CD14-positive monocyte (primary cell): ENCODE data around the gene KLHL25. TPM values are rescaled to one million over a fixed set of nuclear protein-coding genes. Genes with fewer than 3 reads are reported as not detected.

Experiments
- DNase-seq, 3 donors: peaks; one replicate each; pipeline ENCODE4 v3.0.0-alpha.2; 2011 to 2022
- H2AFZ ChIP-seq: 2 replicates; pipeline ENCODE4 v1.6.0; 2012; ENCODE audit warnings: mild to moderate bottlenecking, low read depth, low read length, inconsistent platforms; ENCODE audit not compliant: insufficient read depth, poor library complexity, severe bottlenecking
- H3K27ac ChIP-seq, 2 donors: 1 replicate in 1 of 2; 2 replicates in 1 of 2; pipeline ENCODE4 v1.5.1; 2012 to 2013; ENCODE audit warnings: low read length in 2 of 2, control low read depth in 1 of 2, inconsistent platforms in 1 of 2, low read depth in 1 of 2, mild to moderate bottlenecking in 1 of 2
- H3K27me3 ChIP-seq, 2 donors: one replicate each; pipeline versions ENCODE4 v1.6.0 to v1.6.1; 2011 to 2013; ENCODE audit warnings: low read length in 2 of 2; ENCODE audit not compliant: control insufficient read depth in 2 of 2, insufficient read depth in 2 of 2
- H3K36me3 ChIP-seq, 2 donors: replicated peaks in 1 of 2; 1 replicate in 1 of 2; 2 replicates in 1 of 2; pipeline versions ENCODE4 v1.5.1 to v1.6.1; 2012 to 2013; ENCODE audit warnings: low read length in 2 of 2, control low read depth in 1 of 2, inconsistent platforms in 1 of 2, mild to moderate bottlenecking in 1 of 2; ENCODE audit not compliant: insufficient read depth in 2 of 2, control insufficient read depth in 1 of 2
- H3K4me1 ChIP-seq, 2 donors: 1 replicate in 1 of 2; 2 replicates in 1 of 2; pipeline versions ENCODE4 v1.5.1 to v1.6.1; 2012 to 2013; ENCODE audit warnings: low read length in 2 of 2, control low read depth in 1 of 2, inconsistent platforms in 1 of 2, mild to moderate bottlenecking in 1 of 2, moderate library complexity in 1 of 2; ENCODE audit not compliant: insufficient read depth in 2 of 2, control insufficient read depth in 1 of 2
- H3K4me2 ChIP-seq: replicated peaks from 2 replicates; pipeline ENCODE3; 2012; ENCODE audit warnings: low read length, moderate library complexity, mild to moderate bottlenecking; ENCODE audit not compliant: poor library complexity, severe bottlenecking; ENCODE audit errors: extremely low read depth
- H3K4me3 ChIP-seq, 3 experiments: fragments of 200-600 bp in 1 of 3; sonication (generic) in 1 of 3; replicated peaks in 1 of 3; 1 replicate in 2 of 3; 2 replicates in 1 of 3; pipeline ENCODE4 v1.5.1; 2011 to 2013; ENCODE audit warnings: low read length in 3 of 3, mild to moderate bottlenecking in 3 of 3, control low read depth in 2 of 3, low read depth in 2 of 3, inconsistent platforms in 1 of 3, moderate library complexity in 1 of 3
- H3K79me2 ChIP-seq: 2 replicates; pipeline ENCODE4 v1.6.0; 2012; ENCODE audit warnings: mild to moderate bottlenecking, control low read depth, inconsistent platforms, low read length, moderate library complexity; ENCODE audit not compliant: insufficient read depth
- H3K9ac ChIP-seq: 2 replicates; pipeline ENCODE4 v1.6.0; 2017; ENCODE audit warnings: low read length, mild to moderate bottlenecking; ENCODE audit not compliant: insufficient read depth, poor library complexity, severe bottlenecking
- H3K9me3 ChIP-seq, 2 donors: replicated peaks in 1 of 2; 1 replicate in 1 of 2; 2 replicates in 1 of 2; pipeline versions ENCODE4 v1.5.1 to v1.6.1; 2012 to 2013; ENCODE audit warnings: low read length in 2 of 2, control low read depth in 1 of 2; ENCODE audit not compliant: control insufficient read depth in 1 of 2, insufficient read depth in 1 of 2
- H4K20me1 ChIP-seq: 2 replicates; pipeline ENCODE4 v1.6.0; 2012; ENCODE audit warnings: mild to moderate bottlenecking, low read length, control low read depth, moderate library complexity; ENCODE audit not compliant: insufficient read depth
- H3K27ac Mint-ChIP-seq, 7 donors: one replicate each; pipeline ENCODE4 v1.8.0; 2020; ENCODE audit warnings: mild to moderate bottlenecking in 7 of 7, mixed read lengths in 7 of 7, moderate library complexity in 6 of 7, inconsistent platforms in 2 of 7
- H3K27me3 Mint-ChIP-seq, 3 donors: one replicate each; pipeline ENCODE4 v1.8.0; 2021 to 2022; ENCODE audit warnings: low read depth in 3 of 3, mild to moderate bottlenecking in 3 of 3, mixed read lengths in 3 of 3, moderate library complexity in 3 of 3, inconsistent platforms in 1 of 3
- H3K36me3 Mint-ChIP-seq, 2 donors: one replicate each; pipeline ENCODE4 v1.8.0; 2020; ENCODE audit warnings: mixed read lengths in 2 of 2, inconsistent platforms in 1 of 2, mild to moderate bottlenecking in 1 of 2
- H3K4me1 Mint-ChIP-seq: one replicate; pipeline ENCODE4 v1.8.0; 2020; ENCODE audit warnings: mild to moderate bottlenecking, mixed read lengths
- H3K4me3 Mint-ChIP-seq, 2 donors: one replicate each; pipeline ENCODE4 v1.8.0; 2020; ENCODE audit warnings: mild to moderate bottlenecking in 2 of 2, mixed read lengths in 2 of 2, moderate library complexity in 1 of 2
- H3K9me3 Mint-ChIP-seq, 7 donors: one replicate each; pipeline ENCODE4 v1.8.0; 2020 to 2022; ENCODE audit warnings: mixed read lengths in 7 of 7, mild to moderate bottlenecking in 6 of 7, moderate library complexity in 6 of 7, inconsistent platforms in 2 of 7
- CTCF ChIP-seq: fragments of 200-600 bp; IDR thresholded peaks from one replicate; pipeline ENCODE4 v1.8.0; 2022; ENCODE audit warnings: antibody characterized with exemption, mild to moderate bottlenecking
- WGBS: methylation state at CpG from one replicate; pipeline ENCODE4 v1.1.5; 2013; ENCODE audit warnings: missing lambda C conversion rate; ENCODE audit not compliant: insufficient coverage; 5-methylcytosine and 5-hydroxymethylcytosine counted together
- intact Hi-C, 2 donors: fragments of 100-400 bp; cut with micrococcal nuclease; formaldehyde crosslinking; loops; one replicate each; pipeline versions ENCODE4 v1.15.0 to v1.15.1; 2023
- polyA plus RNA-seq, 3 donors: library from polyadenylated mRNA; depleted of rRNA in 1 of 3; unstranded in 2 of 3; stranded (reverse) in 1 of 3; fragments of 300-500 nt in 2 of 3; fragments of >200 nt in 1 of 3; fragmentation: Illumina TruSeq in 2 of 3; gene quantifications; 1 replicate in 2 of 3; 2 replicates in 1 of 3; pipeline ENCODE4 v1.2.3, GENCODE V29; 2012 to 2021

KLHL25 gene
- polyA plus RNA-seq, 3 donors = 0.27 to 0.60 (median 0.40) TPM

- no peaks in the 10 kb centered on the region for H3K9me3 Mint-ChIP-seq
- H3K4me2 ChIP-seq = no peak overlapping the region
- H3K27me3 Mint-ChIP-seq = peaks cover 4 to 6% (median 4%) of the 10 kb centered on the region in 3 donors
- WGBS = 100% methylated on average over 1 of the region's 7 CpGs
- H3K4me3 Mint-ChIP-seq = no peak overlapping the region
- no peak for DNase-seq
- no peak overlapping the region for H3K27ac Mint-ChIP-seq
- no peaks in the 10 kb centered on the region for H3K36me3 Mint-ChIP-seq
- peaks cover 12% of the 10 kb centered on the region for H3K4me1 Mint-ChIP-seq
- intact Hi-C loops = loop anchor here in 1 of 2 donors (5.0 kb wide), 1 partner anchor 35 kb away; the partner anchor contains the start of gene KLHL25
- H3K9ac ChIP-seq = no peak overlapping the region
- H4K20me1 ChIP-seq = no peaks in the 10 kb centered on the region
- H3K4me3 ChIP-seq = no peak overlapping the region
- no peak overlapping the region for H2AFZ ChIP-seq
- H3K27me3 ChIP-seq = no peaks in the 10 kb centered on the region
- H3K4me1 ChIP-seq = peaks cover 5 to 7% of the 10 kb centered on the region in 2 donors
- no peak overlapping the region for H3K27ac ChIP-seq
- no peaks in the 10 kb centered on the region for H3K9me3 ChIP-seq
- no peaks in the 10 kb centered on the region for H3K36me3 ChIP-seq
- TF ChIP-seq CTCF = no peak
- H3K79me2 ChIP-seq = no peaks in the 10 kb centered on the region
Measured at GRCh38 chr15:85826756-85827515, 32.2 kb upstream of the KLHL25 start.

GRCh38 chr15:85825719-85826118 lies 31.0 kb upstream of the KLHL25 start:
- H3K36me3 Mint-ChIP-seq = no peaks in the 10 kb centered on the region
- no peaks in the 10 kb centered on the region for H3K79me2 ChIP-seq
- no peak overlapping the region for H3K27ac Mint-ChIP-seq
- no peak for DNase-seq
- H3K27me3 ChIP-seq = no peaks in the 10 kb centered on the region
- no peaks in the 10 kb centered on the region for H3K4me1 ChIP-seq
- no peaks in the 10 kb centered on the region for H4K20me1 ChIP-seq
- intact Hi-C loops = loop anchor here in 1 of 2 donors (5.0 kb wide), 1 partner anchor 33 kb away; the partner anchor contains the start of gene KLHL25
- no peaks in the 10 kb centered on the region for H3K36me3 ChIP-seq
- no peak overlapping the region for H3K4me3 Mint-ChIP-seq
- H2AFZ ChIP-seq = no peak overlapping the region
- H3K4me3 ChIP-seq = no peak overlapping the region
- H3K27me3 Mint-ChIP-seq = peaks cover 4 to 8% (median 4%) of the 10 kb centered on the region in 3 donors
- H3K9ac ChIP-seq = no peak overlapping the region
- WGBS = 70% methylated on average over 2 of the region's 2 CpGs
- no peak overlapping the region for H3K27ac ChIP-seq
- H3K4me2 ChIP-seq = no peak overlapping the region
- H3K9me3 Mint-ChIP-seq = no peaks in the 10 kb centered on the region
- TF ChIP-seq CTCF = no peak
- H3K9me3 ChIP-seq = no peaks in the 10 kb centered on the region
- peaks cover 6% of the 10 kb centered on the region for H3K4me1 Mint-ChIP-seq
